GM23248 (cell line): Measurements from ENCODE around the gene FZD7.

Source experiments
- EZH2 ChIP-seq: fragments of 200-600 bp; sonication (generic); IDR thresholded peaks from 2 replicates; pipeline ENCODE4 v1.6.1; 2018; ENCODE audit warnings: antibody characterized with exemption, mild to moderate bottlenecking; ENCODE audit not compliant: insufficient read depth, poor library complexity, severe bottlenecking
- EZH2phosphoT487 ChIP-seq: fragments of 200-600 bp; sonication (generic); IDR thresholded peaks from 2 replicates; pipeline ENCODE4 v1.6.1; 2018; ENCODE audit warnings: antibody characterized with exemption, moderate library complexity, mild to moderate bottlenecking, low read depth; ENCODE audit not compliant: insufficient read depth

- TF ChIP-seq EZH2 (no peak), EZH2phosphoT487 (no peak)
Observed at GRCh38 chr2:202014759-202015211, 18.9 kb upstream of the FZD7 start.
